GM18508 (cell line): ENCODE results near the gene OPRM1.

ENCODE experiments used
- ATAC-seq: cut with Tn5 transposase; IDR thresholded peaks from one replicate; pipeline ENCODE4 v1.9.1; 2021; ENCODE audit warnings: moderate number of reproducible peaks; ENCODE audit not compliant: insufficient read depth, unreplicated experiment

The OPRM1 gene

GRCh38 chr6:154080461-154081189, 41.6 kb downstream of the OPRM1 start:
- no peak for ATAC-seq

GRCh38 chr6:154086510-154086909, 47.5 kb downstream of the OPRM1 start:
- no peak for ATAC-seq

GRCh38 chr6:154092326-154092962, 53.4 kb downstream of the OPRM1 start:
- no peak for ATAC-seq

GRCh38 chr6:154093231-154094044, 54.4 kb downstream of the OPRM1 start:
- ATAC-seq = no peak

GRCh38 chr6:154095571-154095970, 56.5 kb downstream of the OPRM1 start:
- no peak for ATAC-seq

GRCh38 chr6:154096316-154096715, 57.3 kb downstream of the OPRM1 start:
- ATAC-seq = no peak

GRCh38 chr6:154096834-154097233, 57.8 kb downstream of the OPRM1 start:
- no peak for ATAC-seq

GRCh38 chr6:154099211-154099610, 60.2 kb downstream of the OPRM1 start:
- no peak for ATAC-seq

GRCh38 chr6:154106251-154106650, 67.2 kb downstream of the OPRM1 start:
- no peak for ATAC-seq

- no peak for ATAC-seq
Measured at GRCh38 chr6:154111025-154111424, 72.0 kb downstream of the OPRM1 start.

GRCh38 chr6:154112181-154112809, 73.3 kb downstream of the OPRM1 start:
- ATAC-seq = no peak

GRCh38 chr6:154113392-154113791, 74.4 kb downstream of the OPRM1 start:
- ATAC-seq = no peak

- no peak for ATAC-seq
Measured at GRCh38 chr6:154117485-154117884, 78.4 kb downstream of the OPRM1 start.

- ATAC-seq = no peak
Measured at GRCh38 chr6:154122195-154122925, 83.3 kb downstream of the OPRM1 start.

- no peak for ATAC-seq
Measured at GRCh38 chr6:154123155-154123956, 84.3 kb downstream of the OPRM1 start.

GRCh38 chr6:154125421-154125820, 86.4 kb downstream of the OPRM1 start:
- ATAC-seq = no peak

GRCh38 chr6:154127657-154128056, 88.6 kb downstream of the OPRM1 start:
- no peak for ATAC-seq

GRCh38 chr6:154134471-154135147, 95.6 kb downstream of the OPRM1 start:
- no peak for ATAC-seq

- no peak for ATAC-seq
Measured at GRCh38 chr6:154138793-154139192, 99.8 kb downstream of the OPRM1 start.
